Panc1 (cell line): ENCODE data around the gene MED13. TPM values are rescaled to one million over a fixed set of nuclear protein-coding genes. Genes with fewer than 3 reads are reported as not detected.
A peak's percentile ranks its signal among the peaks of the same experiment; 100 is the strongest.

ENCODE experiments used
- ATAC-seq: fragments of 200-7000 bp; cut with Tn5 transposase; 2 replicates; pipeline ENCODE4 v1.9.1; 2020; ENCODE audit warnings: mild to moderate bottlenecking, moderate library complexity
- Bru-seq: library from RNA; stranded (reverse); fragments of 400-500 nt; gene quantifications from one replicate; lab custom pipeline; 2021; lab: Mats Ljungman, UMichigan
- BruChase-seq, 2 experiments: library from RNA; stranded (reverse); fragments of 400-500 nt; gene quantifications; one replicate each; lab custom pipeline; 2021; lab: Mats Ljungman, UMichigan
- BruUV-seq: library from RNA; stranded (reverse); fragments of 400-500 nt; replicated peaks from 2 replicates; lab custom pipeline; 2021; lab: Mats Ljungman, UMichigan
- CTCF ChIA-PET: fragments of 300-600 bp; sonication (Branson Sonifier 250); formaldehyde crosslinking; loops from one replicate; lab custom pipeline; 2022; ENCODE audit warnings: antibody characterized with exemption; lab: Charles Lee
- POLR2A ChIA-PET: fragments of 300-600 bp; sonication (Branson Sonifier 250); formaldehyde crosslinking; loops from one replicate; lab custom pipeline; 2022; ENCODE audit warnings: antibody characterized with exemption; lab: Charles Lee
- DNase-seq: peaks from one replicate; pipeline ENCODE4 v3.0.0-alpha.2; 2010; ENCODE audit warnings: low read depth, low spot score
- H3K27ac ChIP-seq: 2 replicates; pipeline ENCODE4 v1.5.1; 2011; ENCODE audit warnings: mild to moderate bottlenecking, low read length, inconsistent platforms
- H3K27me3 ChIP-seq: fragments of 200-500 bp; sonication (Bioruptor generic); 2 replicates; pipeline ENCODE4 v1.6.0; 2014; ENCODE audit warnings: low read length, inconsistent platforms; ENCODE audit not compliant: control insufficient read depth, insufficient read depth
- H3K36me3 ChIP-seq: fragments of 200-500 bp; sonication (Bioruptor generic); 2 replicates; pipeline ENCODE4 v1.5.1; 2014; ENCODE audit warnings: inconsistent platforms, mild to moderate bottlenecking, low read length, moderate library complexity; ENCODE audit not compliant: control insufficient read depth, insufficient read depth
- H3K4me1 ChIP-seq: 2 replicates; pipeline ENCODE4 v1.5.1; 2011; ENCODE audit warnings: inconsistent platforms, mild to moderate bottlenecking, low read length, moderate library complexity; ENCODE audit not compliant: control insufficient read depth, insufficient read depth
- H3K4me3 ChIP-seq, 2 experiments: 2 replicates each; pipeline ENCODE4 v1.5.1; 2011 to 2012; ENCODE audit warnings: low read depth in 2 of 2, low read length in 2 of 2, mild to moderate bottlenecking in 2 of 2, inconsistent platforms in 1 of 2, moderate library complexity in 1 of 2
- H3K9me3 ChIP-seq: fragments of 200-500 bp; sonication (Bioruptor generic); 2 replicates; pipeline ENCODE4 v1.5.1; 2014; ENCODE audit warnings: low read depth, mild to moderate bottlenecking, inconsistent platforms, low read length, moderate library complexity; ENCODE audit not compliant: control insufficient read depth, insufficient read depth
- POLR2AphosphoS5 ChIP-seq: IDR thresholded peaks from 2 replicates; pipeline ENCODE4 v1.6.1; 2012; ENCODE audit warnings: mild to moderate bottlenecking, low read depth, low read length, moderate library complexity
- SIN3A ChIP-seq: IDR thresholded peaks from 2 replicates; pipeline ENCODE4 v1.6.1; 2012; ENCODE audit warnings: low read depth, mild to moderate bottlenecking, low read length, moderate library complexity, borderline replicate concordance; ENCODE audit not compliant: insufficient read depth
- TCF7L2 ChIP-seq: IDR thresholded peaks from 2 replicates; pipeline ENCODE4 v1.6.1; 2011; ENCODE audit warnings: mild to moderate bottlenecking, low read depth, low read length, inconsistent platforms
- in situ Hi-C: cut with HindIII; loops from 2 replicates; pipeline ENCODE4 v1.10.0; 2016; ENCODE audit warnings: low sequenced_read_pairs, low pct_unique_long_range_greater_than_20kb
- intact Hi-C: fragments of 100-400 bp; cut with micrococcal nuclease; formaldehyde crosslinking; loops from one replicate; pipeline ENCODE4 v1.10.0; 2022; ENCODE audit not compliant: unreplicated experiment
- long read RNA-seq: library from polyadenylated mRNA; unstranded; transcript quantifications from one replicate; pipeline ENCODE4 v2.0.0, GENCODE V29; 2021; ENCODE audit not compliant: unreplicated experiment
- polyA plus RNA-seq: library from polyadenylated mRNA; unstranded; fragments of >200 nt; gene quantifications from one replicate; pipeline ENCODE4 v1.2.1, GENCODE V29; 2012; ENCODE audit warnings: missing spikeins; ENCODE audit not compliant: insufficient read length
- total RNA-seq: library from RNA; stranded (reverse); gene quantifications from one replicate; pipeline ENCODE4 v1.2.1, GENCODE V29; 2021; ENCODE audit not compliant: unreplicated experiment
- TF ChIP-seq, protein P1 (sequence below), 2 experiments: IDR thresholded peaks; 2 replicates each; pipeline ENCODE4 v1.6.1; 2011 to 2012; ENCODE audit warnings: low read depth in 2 of 2, control low read depth in 1 of 2, low read length in 1 of 2, mild to moderate bottlenecking in 1 of 2, moderate library complexity in 1 of 2; ENCODE audit not compliant: insufficient read depth in 1 of 2
- TF ChIP-seq, protein P2 (sequence below): fragments of 450-650 bp; IDR thresholded peaks from 2 replicates; pipeline ENCODE4 v1.5.1; 2017; ENCODE audit warnings: mild to moderate bottlenecking

The MED13 gene, protein sequence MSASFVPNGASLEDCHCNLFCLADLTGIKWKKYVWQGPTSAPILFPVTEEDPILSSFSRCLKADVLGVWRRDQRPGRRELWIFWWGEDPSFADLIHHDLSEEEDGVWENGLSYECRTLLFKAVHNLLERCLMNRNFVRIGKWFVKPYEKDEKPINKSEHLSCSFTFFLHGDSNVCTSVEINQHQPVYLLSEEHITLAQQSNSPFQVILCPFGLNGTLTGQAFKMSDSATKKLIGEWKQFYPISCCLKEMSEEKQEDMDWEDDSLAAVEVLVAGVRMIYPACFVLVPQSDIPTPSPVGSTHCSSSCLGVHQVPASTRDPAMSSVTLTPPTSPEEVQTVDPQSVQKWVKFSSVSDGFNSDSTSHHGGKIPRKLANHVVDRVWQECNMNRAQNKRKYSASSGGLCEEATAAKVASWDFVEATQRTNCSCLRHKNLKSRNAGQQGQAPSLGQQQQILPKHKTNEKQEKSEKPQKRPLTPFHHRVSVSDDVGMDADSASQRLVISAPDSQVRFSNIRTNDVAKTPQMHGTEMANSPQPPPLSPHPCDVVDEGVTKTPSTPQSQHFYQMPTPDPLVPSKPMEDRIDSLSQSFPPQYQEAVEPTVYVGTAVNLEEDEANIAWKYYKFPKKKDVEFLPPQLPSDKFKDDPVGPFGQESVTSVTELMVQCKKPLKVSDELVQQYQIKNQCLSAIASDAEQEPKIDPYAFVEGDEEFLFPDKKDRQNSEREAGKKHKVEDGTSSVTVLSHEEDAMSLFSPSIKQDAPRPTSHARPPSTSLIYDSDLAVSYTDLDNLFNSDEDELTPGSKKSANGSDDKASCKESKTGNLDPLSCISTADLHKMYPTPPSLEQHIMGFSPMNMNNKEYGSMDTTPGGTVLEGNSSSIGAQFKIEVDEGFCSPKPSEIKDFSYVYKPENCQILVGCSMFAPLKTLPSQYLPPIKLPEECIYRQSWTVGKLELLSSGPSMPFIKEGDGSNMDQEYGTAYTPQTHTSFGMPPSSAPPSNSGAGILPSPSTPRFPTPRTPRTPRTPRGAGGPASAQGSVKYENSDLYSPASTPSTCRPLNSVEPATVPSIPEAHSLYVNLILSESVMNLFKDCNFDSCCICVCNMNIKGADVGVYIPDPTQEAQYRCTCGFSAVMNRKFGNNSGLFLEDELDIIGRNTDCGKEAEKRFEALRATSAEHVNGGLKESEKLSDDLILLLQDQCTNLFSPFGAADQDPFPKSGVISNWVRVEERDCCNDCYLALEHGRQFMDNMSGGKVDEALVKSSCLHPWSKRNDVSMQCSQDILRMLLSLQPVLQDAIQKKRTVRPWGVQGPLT (N-terminal part only)
- 69.5 TPM for total RNA-seq
- polyA plus RNA-seq = 13.2 TPM
- Bru-seq, nascent RNA = percentile 95 among the genes with signal in this experiment
- percentile 96 among the genes with signal in this experiment for BruChase-seq, experiment 1, labeled RNA remaining after a 2-hour chase
- percentile 94 among the genes with signal in this experiment for BruChase-seq, experiment 2, labeled RNA remaining after a 6-hour chase
- long read RNA-seq, partial matches to known transcripts = 24 of 37 reads
- long read RNA-seq, other reads (novel, unspliced or antisense) = 13 of 37 reads

DNA sequence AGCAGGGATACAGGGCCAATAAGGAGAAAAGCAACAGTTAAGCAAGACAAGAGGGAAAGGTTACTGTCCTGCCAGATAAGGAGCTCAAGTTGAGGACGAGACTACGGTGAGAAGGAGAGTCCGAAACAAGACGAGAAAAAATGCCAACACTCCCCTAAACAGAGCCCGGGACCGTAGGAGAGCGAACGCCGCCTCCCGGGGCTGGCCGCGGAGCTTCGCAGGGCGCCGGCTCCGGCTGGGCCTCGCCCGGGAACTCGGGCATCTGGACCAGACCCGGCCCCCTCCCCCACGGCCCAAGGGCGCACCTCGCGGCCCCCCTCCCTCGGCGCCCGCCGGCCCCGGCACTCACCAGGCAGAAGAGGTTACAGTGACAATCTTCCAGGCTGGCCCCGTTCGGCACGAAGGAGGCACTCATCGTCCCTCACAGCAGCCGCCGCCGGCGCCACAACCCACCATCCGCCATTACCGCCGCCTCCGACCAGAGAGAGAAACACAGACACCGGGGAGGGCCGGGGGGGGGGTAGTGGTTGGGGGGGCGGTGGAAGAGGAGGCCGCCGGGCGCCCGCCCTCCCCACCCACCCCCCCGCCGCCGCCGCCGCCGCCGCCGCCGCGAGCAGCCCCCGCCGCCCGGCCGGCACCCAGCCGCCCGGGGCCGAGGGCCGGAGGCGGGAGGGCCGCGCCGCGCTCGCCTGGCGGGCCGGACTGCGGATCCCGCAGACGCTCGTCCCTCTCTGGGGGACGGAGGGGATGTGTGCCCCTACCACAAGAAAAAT is at the start of gene MED13:
MED13 (minus strand) TSS at position 488 of the 773 bp plus-strand sequence; CDS start at position 415, 73 bp downstream.
- H3K27ac ChIP-seq = peak within 1 kb of the TSS; percentile 95
- peaks cover 18% of the 10 kb centered on the region for H3K36me3 ChIP-seq
- peak within 1 kb of the TSS; percentile 92 to 97 for H3K4me3 ChIP-seq
- no TSS peak for BruUV-seq
- ChIA-PET POLR2A (no interaction called here), CTCF (interaction anchor here (0.6 to 1.3 kb wide), 5 partner anchors 8 to 384 kb away, joined by 3 read pairs; no protein-coding TSS in a partner anchor)
- DNase-seq (no peak), ATAC-seq (peak; percentile 67)
- intact Hi-C loops (loop anchor here (5.0 kb wide), 1 partner anchor 428 kb away; no protein-coding TSS in a partner anchor), in situ Hi-C loops (no loop called here)
- TF ChIP-seq, protein P1, sequence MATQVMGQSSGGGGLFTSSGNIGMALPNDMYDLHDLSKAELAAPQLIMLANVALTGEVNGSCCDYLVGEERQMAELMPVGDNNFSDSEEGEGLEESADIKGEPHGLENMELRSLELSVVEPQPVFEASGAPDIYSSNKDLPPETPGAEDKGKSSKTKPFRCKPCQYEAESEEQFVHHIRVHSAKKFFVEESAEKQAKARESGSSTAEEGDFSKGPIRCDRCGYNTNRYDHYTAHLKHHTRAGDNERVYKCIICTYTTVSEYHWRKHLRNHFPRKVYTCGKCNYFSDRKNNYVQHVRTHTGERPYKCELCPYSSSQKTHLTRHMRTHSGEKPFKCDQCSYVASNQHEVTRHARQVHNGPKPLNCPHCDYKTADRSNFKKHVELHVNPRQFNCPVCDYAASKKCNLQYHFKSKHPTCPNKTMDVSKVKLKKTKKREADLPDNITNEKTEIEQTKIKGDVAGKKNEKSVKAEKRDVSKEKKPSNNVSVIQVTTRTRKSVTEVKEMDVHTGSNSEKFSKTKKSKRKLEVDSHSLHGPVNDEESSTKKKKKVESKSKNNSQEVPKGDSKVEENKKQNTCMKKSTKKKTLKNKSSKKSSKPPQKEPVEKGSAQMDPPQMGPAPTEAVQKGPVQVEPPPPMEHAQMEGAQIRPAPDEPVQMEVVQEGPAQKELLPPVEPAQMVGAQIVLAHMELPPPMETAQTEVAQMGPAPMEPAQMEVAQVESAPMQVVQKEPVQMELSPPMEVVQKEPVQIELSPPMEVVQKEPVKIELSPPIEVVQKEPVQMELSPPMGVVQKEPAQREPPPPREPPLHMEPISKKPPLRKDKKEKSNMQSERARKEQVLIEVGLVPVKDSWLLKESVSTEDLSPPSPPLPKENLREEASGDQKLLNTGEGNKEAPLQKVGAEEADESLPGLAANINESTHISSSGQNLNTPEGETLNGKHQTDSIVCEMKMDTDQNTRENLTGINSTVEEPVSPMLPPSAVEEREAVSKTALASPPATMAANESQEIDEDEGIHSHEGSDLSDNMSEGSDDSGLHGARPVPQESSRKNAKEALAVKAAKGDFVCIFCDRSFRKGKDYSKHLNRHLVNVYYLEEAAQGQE (IDR thresholded peaks at IDR 0.05; ENCODE audit: insufficient read depth in 1 of 2, low read depth in 2 of 2, low read length in 1 of 2) = no peak
- TF ChIP-seq POLR2AphosphoS5 = peak; percentile 45; the same call in 1 of the 2 replicates
- no peak for TF ChIP-seq TCF7L2
- peak; percentile 65; the same call in 1 of the 2 replicates for TF ChIP-seq SIN3A
- TF ChIP-seq, protein P2, sequence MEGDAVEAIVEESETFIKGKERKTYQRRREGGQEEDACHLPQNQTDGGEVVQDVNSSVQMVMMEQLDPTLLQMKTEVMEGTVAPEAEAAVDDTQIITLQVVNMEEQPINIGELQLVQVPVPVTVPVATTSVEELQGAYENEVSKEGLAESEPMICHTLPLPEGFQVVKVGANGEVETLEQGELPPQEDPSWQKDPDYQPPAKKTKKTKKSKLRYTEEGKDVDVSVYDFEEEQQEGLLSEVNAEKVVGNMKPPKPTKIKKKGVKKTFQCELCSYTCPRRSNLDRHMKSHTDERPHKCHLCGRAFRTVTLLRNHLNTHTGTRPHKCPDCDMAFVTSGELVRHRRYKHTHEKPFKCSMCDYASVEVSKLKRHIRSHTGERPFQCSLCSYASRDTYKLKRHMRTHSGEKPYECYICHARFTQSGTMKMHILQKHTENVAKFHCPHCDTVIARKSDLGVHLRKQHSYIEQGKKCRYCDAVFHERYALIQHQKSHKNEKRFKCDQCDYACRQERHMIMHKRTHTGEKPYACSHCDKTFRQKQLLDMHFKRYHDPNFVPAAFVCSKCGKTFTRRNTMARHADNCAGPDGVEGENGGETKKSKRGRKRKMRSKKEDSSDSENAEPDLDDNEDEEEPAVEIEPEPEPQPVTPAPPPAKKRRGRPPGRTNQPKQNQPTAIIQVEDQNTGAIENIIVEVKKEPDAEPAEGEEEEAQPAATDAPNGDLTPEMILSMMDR = no peak
- peaks cover 13% of the 10 kb centered on the region for H3K4me1 ChIP-seq
- H3K9me3 ChIP-seq = no peaks in the 10 kb centered on the region
- no peaks in the 10 kb centered on the region for H3K27me3 ChIP-seq
